Stimulated activated CD8-positive, alpha-beta memory T cell treated with anti-CD3 and anti-CD28 coated beads, Interleukin-7, amount 100 ng/mL, for 4 hours (primary cell): Measurements from ENCODE around the gene PRTN3.
"Not testable (repeated sequence)": the region's sequence is repeated elsewhere in the genome, so short reads cannot be mapped to it uniquely, and the experiment has no call there.

Experiments used
- DNase-seq, 2 donors: peaks; one replicate each; pipeline ENCODE4 v3.0.0-alpha.2; 2020; ENCODE audit warnings: low read depth in 2 of 2

The PRTN3 gene

DNA sequence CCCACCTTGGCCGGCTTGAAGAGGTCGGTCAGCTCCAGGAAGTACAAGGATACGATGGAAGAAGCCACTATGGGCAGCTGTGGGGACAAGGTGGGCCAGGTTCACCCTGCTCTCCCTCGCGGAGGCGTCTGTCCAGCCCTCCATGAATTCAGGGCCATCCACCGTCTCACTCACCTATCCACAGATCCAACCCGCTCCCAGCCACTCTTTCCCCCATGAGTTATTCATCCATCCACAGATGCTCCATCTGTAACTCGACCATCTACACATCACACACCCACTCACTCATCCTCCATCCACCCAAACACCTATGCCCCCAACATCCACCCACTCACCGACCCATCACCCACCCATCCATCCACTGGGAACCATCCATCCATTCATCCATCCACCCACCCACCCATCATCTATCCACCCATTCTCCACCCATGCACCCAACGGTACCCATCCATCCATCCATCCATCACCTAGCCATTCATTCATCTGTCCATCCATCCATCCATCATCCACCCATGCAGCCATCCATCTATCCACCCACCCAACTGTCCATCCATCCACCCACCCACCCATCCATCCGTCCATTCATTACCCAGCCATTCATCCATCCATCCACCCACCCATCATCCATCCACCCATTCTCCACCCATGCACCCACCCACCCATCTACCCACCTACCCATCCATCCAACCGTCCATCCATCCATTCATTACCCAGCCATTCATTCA, 24.9 kb upstream of the PRTN3 start:
- DNase-seq, result no peak

DNA sequence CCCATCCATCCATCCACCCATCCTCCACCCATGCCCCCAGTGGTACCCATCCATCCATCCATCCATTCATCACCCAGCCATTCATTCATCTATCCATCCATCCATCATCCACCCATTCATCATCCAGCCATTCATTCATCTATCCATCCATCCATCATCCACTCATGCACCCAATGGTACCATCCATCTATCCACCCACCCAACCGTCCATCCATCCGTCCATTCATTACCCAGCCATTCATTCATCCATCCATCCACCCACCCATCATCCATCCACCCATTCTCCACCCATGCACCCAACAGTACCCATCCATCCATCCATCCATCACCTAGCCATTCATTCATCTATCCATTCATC, 24.3 kb upstream of the PRTN3 start:
- no peak for DNase-seq

GRCh38 chr19:820212-820611, 20.6 kb upstream of the PRTN3 start:
- DNase-seq, result not testable (repeated sequence)

GRCh38 chr19:821231-821824, 19.5 kb upstream of the PRTN3 start:
- no peak for DNase-seq

DNA sequence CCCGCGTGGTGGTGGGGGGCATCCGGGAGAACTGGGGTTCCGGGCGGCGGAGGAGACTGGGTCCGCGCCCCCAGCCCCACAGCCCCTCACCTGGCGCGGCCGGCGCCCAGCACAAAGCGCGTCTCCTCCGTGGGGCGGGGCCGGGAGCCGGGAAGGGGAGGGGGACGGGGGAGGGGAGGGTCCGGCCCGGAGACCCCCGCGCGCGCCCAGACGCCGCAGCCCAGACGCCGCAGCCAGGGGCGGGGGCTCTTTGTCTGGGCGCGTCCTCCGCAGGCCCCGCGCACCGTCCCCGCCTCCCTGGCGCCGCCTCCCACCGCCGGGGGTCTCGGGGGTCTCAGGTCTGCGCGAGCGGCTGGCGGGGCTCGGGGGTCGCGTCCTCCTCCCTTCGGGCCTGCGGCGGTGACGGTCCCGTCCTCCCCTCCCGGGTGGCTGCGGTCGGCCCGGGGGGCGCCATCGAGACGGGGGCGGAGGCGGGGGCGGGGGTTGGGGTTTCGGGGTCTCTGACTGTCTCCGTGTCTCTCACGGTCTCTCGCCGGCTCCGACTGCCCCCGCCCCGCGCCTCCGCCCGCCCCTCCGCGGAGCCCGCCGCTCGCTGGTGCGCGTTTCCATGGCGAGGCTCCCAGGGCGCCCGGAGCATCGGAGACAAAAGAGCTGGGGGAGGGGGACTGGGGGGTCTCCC, 18.8 kb upstream of the PRTN3 start, which contains the start of gene PLPPR3:
Gene PLPPR3 (minus strand): TSS at position 131 of the 679 bp plus-strand sequence. CDS start 396 bp downstream, outside the sequence.
- no peak for DNase-seq

DNA sequence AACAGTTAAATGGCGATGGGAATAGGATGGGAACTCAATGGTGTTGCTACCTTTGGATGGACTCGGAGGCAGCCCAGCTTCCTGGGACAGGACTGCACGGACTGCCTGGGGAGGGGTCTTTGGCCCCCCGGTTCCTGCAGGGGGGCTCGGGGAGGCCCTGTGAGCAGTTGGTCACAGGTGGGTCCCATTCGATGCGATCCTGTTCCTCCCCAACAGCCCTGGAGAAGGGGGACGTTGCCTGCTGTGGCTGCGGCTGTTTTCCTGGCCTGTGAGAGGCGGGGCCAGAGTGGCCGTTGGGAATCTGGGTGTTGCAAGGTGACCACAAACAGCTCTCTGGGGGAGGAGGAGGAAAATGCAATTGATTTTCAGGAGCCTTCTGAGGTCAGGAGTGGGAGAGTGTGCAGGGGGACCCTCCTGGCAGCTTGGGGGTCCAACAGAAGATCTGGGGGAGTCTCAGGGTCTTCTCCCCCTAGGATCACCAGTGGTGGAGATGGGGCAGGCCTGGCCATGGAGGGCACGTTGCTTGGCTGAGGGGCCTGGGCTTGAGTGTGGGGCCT, 17.2 kb upstream of the PRTN3 start:
- DNase-seq, result no peak

DNA sequence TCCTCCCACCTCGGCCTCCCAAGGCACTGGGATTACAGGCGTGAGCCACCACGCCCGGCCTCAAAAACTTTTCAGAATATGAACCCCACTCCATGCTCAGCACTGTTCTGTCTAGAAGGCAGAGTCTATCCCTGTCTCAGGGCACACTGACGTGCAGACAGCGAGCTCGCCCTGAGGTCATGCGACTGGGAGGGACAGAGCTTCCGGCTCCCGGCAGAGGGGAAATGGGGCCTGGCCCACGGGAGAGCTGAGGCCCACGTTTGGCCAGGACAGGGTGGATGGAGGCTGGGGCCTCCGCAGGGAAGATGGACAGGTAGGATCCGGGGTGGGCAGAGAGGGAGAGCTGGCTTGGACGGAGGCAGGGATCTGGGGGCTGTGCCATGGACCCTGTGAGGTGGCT, 15.9 kb upstream of the PRTN3 start:
- no peak for DNase-seq

- DNase-seq, result no peak
These were observed 14.7 kb upstream of the PRTN3 start for GRCh38 chr19:825897-826644.

DNA sequence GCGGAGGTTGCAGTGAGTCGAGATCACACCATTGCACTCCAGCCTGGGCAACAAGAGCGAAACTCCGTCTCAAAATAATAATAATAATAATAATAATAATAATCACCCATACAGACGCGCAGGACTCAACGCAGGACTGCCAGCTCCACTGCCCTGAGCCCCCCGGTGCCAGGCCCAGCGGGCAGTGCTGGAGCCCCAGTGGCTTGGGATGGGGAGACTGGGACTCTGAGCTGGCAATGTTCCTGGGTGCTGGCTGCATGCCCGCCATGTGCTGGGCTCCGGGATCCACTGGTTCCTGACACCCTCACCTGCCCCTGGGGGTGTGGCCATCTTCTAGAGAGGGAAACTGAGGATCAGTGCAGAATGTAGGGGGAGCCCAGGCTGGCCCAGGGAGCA, 13.5 kb upstream of the PRTN3 start:
- DNase-seq, result no peak

GRCh38 chr19:827710-828321, 13.0 kb upstream of the PRTN3 start, which contains the start of gene AZU1:
TSS of gene AZU1 (plus strand) at chr19:827837. CDS start at chr19:827847, 10 bp downstream.
- no peak for DNase-seq

- no peak for DNase-seq
These were observed 11.6 kb upstream of the PRTN3 start for GRCh38 chr19:829129-829758.

DNA sequence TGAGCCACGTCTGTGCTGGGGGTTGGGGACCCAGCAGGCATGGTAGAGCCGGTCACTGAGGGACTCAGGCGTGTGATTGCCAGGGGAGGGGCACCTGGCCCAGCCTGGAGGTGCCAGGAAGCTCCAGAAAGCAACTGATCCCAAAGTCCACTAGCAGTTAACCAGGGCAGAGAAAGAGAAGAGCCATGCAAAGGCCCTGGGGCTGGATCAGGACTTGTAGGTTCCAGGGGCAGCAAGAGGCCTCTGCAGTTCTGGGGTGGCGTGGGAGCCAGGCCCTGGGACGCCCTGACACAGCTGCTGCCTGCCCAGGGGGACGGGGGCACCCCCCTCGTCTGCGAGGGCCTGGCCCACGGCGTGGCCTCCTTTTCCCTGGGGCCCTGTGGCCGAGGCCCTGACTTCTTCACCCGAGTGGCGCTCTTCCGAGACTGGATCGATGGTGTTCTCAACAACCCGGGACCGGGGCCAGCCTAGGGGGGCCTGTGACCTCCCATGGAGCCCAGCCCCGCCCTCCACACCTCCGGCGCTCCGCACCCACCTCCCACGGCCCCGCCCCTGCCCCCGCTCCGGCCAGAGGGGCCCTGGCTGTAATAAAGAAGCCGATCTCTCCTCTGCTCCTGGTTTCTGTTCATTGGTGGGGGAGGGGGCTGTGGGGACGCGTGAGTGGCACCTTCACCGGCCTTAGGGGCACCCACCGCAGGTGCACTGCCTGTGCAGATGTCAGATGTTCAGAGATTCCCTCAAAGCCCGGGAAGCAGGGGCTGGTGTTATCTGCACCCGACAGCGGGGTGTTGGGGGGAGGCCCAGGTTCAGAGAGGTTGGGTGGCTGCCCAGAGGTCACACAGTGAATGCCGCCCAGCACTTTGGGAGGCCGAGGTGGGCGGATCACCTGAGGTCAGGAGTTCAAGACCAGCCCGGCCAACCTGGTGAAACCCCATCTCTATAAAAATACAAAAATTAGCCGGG, 9.1 kb upstream of the PRTN3 start:
- no peak for DNase-seq

DNA sequence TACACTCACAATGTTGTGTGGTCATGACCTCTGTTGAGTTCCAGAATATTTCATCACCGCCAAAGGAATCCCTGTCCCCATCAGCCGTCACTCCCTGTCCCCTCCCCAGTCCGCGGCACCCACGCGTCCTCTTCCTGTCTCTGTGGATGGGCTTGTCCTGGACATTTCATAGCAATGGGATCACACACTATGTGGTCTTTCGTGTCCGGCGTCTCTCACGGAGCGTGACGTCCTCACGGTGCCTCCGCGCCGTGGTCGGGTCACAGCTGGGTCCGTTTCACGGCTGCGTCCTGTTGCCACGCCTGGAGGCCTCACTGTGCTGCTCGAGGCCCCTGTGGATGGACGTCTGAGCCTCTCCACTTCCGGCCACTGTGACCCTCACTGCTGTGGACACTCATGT, 6.6 kb upstream of the PRTN3 start:
- DNase-seq, result no peak

DNA sequence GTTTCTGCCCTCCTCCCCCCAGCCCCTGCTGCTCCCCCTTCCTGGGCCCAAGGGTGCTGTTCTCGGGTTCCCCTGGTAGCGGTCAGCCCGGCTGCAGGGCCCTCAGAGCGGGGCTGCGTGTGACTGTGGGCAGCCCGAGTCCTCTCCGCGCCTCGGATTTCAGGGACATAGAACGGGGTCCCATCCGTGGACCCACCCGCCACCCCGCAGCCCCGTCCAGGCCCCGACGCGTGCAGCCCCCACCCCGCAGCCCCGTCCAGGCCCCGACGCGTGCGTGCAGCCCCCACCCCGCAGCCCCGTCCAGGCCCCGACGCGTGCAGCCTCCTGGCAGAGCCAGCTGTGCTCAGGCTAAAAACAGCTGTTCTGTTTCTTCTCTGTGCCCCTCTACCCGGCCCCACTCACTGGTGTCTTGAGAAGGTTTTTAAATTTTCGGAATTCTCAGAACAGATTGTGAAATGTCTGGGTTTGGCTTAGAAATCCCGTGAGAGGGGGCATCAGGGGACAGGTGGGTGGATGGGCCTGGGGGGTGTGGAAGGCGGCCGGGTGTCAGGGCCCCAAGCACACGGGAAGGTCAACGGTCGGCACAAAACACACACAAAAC, 5.5 kb upstream of the PRTN3 start:
- no peak for DNase-seq

DNA sequence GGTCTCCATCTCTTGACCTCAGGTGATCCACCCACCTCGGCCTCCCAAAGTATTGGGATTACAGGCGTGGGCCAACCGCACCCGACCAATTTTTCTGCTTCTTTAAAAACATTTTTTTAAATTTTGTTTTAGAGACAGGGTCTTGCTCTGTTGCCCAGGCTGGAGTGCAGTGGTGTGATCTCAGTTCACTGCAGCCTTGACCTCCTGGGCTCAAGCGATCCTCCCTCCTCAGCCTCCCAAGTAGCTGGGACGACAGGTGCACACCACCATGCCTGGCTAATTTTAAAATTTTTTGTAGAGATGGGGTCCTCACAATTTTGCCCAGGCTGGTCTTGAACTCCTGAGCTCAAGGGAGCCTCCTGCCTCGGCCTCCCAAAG, 2.0 kb downstream of the PRTN3 start:
- DNase-seq, result not testable (repeated sequence)

GRCh38 chr19:843180-843835, 2.5 kb downstream of the PRTN3 start:
- no peak for DNase-seq

GRCh38 chr19:843836-844545, 3.2 kb downstream of the PRTN3 start:
- DNase-seq, result no peak

- no peak for DNase-seq
These were observed 3.8 kb downstream of the PRTN3 start for GRCh38 chr19:844546-844971.
